GM10847 (cell line): ENCODE measurements around the gene ROR2.

Experiments
- POLR2A ChIP-seq: IDR thresholded peaks from 2 replicates; pipeline ENCODE4 v1.6.1; 2011; ENCODE audit not compliant: insufficient read length; ENCODE audit errors: extremely low read depth

The ROR2 gene

DNA sequence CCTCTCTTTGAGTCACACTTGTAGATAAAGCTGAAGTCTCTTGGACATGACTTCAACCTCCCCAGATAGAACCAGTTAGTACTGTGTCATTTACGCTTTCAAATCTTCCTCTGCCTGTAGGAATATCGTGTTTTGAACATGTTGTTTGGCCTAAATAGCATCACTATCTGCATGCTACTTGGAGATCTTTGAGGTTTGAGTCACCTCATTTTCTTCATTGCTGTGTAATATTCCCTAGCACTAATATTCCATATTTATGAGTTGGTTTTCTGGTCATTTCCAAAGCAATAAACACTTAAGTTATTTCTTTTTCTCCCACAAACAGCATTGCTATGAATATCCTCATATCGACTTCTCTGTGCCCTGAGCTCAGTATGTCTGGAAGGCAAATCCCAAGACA lies 100.3 kb downstream of the ROR2 start:
- TF ChIP-seq POLR2A: no peak

DNA sequence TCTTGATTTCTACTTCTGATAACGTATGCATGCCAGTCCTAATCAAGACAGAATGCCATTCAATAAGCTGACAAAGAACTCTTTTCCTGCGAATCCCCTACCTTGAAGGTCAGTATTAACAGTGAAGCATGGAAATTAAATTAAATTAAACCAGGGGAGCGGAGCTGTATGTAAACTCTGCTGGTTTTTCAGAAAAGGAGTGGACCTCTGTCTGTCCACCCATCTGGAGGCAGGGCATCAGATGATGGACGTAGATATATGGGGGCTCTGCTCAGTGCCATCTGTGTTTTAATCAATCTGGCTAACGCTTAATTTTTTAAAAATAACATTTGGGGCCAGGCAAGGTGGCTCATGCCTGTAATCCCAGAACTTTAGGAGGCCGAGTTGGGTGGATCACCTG lies 101.9 kb downstream of the ROR2 start:
- TF ChIP-seq POLR2A: no peak

DNA sequence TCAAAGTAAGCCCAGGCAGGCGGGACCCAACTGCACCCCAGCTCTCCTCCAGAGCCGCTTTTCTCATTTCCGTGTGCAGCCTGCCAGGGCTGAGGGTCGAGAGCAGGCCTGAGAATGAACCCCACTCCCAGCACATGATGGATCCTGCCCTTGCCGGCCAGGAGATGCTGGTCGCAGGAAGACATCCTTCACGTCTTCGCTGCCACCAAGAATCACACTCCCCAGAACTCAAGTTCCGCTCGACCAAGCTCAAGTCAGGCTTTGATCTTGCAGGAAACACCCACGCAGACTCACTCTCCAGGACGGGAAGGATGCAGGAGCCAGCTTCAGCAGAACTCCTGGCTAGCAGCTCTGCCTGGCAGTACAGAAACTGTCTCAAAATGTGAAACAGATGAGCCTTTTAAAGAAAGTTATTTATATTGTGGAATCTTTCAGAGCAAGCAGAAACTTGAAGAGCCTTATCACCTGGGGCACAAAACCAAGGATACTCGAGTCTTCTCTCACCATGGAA lies 102.4 kb downstream of the ROR2 start:
- TF ChIP-seq POLR2A: no peak

DNA sequence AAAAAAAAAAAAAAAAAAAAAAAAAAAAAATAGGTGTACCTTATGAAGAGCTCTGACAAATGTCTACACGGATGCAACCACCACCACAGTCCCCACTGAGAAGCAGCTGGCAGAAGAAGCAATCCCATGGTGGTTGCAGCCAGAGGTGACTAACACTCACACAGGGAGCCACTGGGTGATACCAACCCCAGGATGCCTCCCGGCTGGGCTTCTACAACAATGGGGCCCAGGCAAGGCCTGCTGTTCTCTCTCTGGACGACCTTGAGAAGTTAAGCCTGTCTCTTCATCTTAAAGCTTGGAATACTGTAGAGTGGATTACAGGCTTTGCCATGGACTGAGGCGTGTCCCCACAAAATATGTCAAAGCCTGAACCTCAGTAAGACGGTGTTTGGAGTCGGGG lies 104.1 kb downstream of the ROR2 start:
- TF ChIP-seq POLR2A: no peak

DNA sequence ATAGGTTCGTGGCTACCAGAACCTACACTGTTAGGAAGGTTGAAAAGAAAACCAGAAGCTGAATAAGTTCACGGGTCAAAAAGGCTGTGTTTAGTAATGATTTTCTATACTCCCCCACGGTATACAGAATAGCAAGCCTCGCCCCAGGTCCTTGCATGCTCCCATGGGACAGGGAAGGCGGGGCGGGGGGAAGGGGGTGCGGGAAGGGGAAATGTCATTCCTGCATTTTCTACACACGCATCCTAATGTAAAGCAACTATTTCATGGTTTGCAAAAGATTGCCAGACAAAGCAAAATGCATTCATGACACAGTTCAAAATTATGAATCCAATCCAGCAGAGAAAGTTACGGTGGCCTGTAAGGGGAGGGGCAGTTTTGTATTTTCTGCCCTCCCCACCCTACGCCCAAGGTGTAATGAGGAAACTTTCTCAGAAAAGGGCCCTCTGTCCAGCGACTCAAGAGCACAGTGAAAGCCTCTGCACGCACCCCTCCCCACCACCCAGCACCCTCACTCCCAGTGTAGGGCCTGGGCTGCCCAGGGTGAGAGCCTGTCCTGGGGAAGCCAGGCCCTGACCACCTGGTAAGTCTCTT lies 105.2 kb downstream of the ROR2 start:
- no peak for TF ChIP-seq POLR2A

DNA sequence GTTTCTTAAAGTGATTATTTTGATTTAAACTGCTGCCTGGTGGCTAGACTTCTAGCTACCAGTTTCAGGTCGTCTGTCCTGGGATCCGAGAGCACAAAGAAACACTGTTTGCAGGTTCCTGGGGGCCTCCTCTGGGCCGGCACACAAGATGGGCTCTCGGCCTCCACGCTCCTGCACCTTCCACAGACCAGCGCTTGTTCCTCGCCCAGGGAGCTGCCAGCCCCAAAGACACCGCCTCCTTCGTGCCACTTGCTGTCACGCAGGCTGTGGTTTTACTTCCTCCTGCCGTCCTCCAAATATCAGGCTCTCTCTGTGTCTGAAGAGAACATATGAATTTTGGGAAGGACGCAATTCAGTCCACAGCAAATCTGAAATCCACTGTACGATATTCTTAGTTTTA lies 105.8 kb downstream of the ROR2 start:
- no peak for TF ChIP-seq POLR2A

DNA sequence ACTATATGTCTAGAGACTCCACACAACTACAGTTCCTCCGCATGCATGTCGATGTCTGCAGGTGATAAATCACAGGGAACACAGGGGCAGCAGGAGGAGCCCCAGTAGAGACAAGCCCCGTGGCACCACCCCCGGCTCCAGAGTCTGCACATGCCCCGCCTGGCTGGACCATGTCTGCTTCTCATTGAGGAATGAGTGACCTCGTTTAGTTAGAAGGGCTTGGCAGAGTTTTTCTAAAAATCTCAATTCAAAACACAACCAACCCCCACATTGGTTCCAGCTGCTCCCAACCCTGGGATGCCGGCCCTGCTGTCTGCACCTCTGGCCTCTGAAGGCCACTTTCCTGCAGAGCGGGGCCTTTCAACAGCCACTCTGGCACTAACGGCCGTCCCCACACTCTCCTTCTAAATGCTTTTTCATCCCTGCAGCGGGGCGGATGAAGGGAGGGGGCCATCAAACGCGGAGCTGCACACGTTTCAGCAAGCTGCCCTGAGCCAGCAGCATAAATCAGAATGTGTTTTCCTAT lies 106.3 kb downstream of the ROR2 start:
- TF ChIP-seq POLR2A: no peak

DNA sequence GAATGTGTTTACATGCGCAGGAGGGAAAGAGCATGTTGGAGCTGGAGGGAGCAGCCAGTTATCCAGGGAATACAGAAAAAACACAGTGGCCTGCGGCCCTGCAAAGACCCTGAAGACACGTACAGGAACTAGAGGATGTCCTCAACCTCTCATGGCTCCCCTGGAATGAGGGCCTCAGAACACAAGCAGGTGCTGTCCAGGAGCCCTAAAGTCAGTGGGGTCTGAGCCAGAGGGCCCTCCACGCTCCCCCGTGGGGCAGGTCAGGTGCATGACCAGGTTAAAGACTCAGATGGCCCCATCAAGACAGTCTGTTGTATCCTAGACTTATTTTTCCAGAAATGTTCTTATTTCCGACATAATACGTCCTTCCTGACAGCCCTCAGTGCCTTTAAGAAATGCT lies 106.9 kb downstream of the ROR2 start:
- no peak for TF ChIP-seq POLR2A

DNA sequence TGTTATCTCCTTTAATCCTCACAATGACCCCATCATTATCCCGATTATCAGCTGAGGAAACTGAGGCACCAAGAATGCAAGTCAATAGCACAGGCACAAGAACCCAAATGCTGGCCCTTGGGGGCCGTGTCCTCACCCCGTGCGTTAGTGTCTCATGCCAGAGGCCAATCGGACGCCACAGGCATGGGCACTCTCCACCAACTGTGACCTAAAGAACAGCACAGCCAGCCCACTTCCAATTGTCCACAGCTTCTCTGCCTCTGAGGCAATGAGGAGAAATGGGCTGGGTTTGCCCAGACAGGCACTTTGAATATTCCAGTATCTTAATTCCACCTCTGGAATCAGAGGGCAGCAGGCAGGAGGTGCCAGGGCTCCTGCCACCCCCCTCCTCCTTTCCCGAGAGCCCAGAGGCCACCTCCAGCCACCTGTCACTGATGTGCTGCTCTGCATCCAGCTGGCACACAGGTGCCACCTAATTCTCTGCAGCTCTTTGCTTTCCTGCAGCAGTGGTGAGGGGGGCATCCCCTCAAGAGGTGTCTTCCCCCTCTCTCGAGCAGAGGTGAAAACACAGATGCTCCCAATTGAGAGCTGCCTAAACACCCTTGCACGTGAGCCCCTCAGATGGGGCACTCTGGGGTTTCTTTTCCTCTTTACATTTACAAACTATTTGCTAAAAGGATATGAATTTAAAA lies 107.5 kb downstream of the ROR2 start:
- no peak for TF ChIP-seq POLR2A

DNA sequence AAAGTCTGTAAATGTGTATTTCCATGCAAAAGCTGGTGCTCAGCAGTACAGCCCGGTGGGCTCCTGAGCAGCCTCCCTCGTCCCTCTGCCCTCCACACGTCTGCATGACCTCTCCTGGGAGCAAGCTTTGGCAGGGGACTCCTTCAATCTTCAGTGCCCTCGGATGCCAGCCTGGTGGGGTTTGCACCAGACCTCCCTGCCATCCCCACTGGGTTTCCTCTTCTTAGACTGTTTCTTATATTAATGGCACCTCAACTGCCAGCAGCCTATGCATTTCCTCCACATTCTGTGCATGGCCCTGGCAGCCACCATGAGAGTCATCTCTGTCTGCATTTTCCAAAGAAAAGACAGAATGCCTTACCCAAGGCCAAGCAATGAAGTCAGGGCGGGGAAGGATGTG lies 108.4 kb downstream of the ROR2 start:
- no peak for TF ChIP-seq POLR2A

DNA sequence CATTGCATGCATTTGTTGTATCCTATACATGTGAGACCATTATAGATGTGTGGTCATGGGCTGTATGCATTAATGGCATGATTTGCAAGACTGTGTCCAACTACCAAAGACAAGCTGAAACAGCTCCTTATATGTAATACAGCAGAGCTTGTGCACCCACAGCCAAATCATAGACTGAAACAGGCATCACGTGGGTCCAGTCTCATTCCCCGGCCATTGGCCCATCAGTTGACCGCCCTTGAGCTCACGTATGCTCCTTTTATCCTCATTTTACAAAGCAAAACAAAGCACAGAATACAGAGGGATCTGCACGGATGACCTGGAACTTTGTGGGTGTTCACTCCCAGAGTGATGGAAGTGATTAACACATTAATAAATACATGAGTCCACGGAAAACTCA lies 109.1 kb downstream of the ROR2 start:
- TF ChIP-seq POLR2A: no peak

DNA sequence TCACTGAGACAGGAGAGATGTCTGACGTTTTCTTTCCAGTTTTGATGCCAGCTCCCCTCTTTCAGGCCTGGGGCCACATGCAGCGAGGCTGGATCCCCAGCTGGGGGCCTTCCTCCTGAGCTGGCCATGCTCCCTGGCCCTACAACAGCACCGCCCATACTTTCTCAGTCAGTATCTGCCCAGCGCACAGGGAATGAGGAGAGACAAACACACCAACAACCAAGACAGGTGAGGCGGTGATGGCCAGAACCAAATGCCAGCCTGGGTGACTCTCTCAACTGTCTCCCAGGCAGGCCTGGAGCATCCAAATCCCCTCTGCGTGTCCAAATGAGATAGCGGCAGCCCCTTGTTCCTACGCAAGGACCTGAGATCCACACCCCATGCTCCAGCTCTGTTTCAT lies 109.6 kb downstream of the ROR2 start:
- TF ChIP-seq POLR2A: no peak

DNA sequence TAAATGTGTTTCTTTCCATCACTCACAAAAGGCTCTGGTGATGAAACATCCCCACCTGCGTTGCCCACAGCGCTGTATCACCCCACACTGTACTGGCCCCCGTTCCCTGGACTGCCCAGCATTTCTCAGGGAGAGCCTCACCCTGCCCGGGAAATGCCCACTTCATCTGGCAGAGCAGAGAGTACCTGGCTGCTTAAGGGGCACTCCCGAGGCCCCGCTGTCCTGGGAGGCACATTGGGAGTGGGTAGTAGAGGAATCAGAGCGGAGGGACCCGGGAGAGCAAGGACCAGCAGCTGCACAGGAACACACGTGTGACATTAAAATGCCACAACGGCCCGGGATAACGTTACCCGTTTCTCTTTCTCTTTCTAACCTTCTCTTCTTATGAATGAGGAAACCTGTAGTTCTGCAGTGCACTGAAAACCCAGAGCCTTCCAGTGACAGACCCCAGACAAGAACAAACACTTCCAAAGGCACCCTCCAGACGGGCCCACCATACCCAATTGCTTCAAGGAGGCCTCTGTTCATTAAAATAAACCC lies 110.0 kb downstream of the ROR2 start:
- TF ChIP-seq POLR2A: no peak

DNA sequence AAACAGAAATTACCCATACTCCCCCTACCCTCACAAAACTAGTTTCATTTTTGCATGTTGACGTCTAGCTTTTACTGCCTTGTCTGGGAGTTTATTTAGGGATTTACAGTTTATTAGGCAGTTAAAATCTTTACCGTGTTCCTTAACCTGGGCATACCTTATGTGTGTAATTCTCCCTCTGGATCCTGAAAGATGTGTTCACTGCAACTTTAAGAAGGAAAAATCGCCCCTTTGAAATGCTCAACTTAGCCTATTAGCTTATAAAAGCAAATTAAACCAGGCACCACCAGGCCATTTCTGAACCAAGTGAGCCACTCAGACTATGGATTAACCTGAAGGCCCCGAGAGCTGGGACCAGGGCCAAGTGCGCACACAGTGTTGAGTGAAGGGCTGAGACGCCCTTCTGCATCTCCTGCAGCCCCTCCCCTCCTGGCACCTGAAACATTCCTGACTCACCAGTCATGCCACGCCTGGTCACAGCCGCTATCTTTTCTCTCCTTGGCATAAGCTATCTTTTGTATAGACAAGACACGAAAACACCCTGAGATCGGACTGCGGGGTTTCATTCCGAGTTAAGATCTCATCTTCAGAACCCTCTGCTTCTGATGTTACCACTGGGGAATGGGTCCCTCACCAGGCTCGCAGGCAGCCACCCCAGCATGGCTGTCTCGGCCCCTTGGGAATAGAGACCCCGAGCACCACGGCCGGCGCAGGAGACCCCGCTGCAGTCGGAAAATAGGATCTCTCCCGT lies 111.9 kb downstream of the ROR2 start:
- no peak for TF ChIP-seq POLR2A

DNA sequence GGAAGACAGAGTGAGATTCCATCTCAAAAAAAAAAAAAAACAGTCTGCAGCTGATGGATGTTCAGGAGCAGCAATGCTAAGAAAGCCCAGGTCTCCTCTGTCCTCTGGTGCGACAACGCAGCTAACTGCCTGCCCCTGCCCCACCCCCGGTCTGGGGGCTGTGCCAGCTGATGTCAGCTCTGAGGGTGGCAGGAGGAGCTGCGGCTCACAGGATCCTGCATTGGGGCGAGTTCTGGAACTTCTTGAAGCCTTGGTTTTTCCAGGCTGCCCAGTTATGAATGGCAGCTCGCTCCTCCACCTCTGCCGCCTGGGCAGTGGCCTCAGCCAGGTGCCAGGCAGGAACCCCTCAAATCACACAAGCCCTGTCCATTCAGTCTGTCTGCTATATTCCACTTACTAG lies 113.5 kb downstream of the ROR2 start:
- no peak for TF ChIP-seq POLR2A

DNA sequence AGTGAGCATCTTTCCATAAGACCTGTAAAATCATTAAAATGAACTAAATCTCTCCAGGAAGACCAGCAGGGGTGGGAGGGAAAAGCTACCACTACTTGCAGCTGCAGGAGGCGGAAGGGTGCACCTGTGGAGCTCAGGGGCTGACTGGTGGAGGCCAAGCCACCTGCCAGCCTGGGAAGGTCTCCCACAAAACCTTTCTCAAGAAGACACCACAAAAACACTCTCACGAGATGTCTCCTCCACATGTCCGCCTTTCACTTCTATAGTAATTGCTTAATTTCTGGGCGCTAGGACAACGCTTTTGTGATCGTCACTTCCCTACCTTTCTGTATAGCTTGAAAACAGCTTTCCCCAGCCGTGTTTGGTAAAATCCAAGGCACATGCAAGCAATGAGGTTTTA lies 114.4 kb downstream of the ROR2 start:
- TF ChIP-seq POLR2A: no peak
